CD14-positive monocyte (primary cell): Measurements from ENCODE around the gene TOR1AIP2. TPM values are rescaled to one million over a fixed set of nuclear protein-coding genes. Genes with fewer than 3 reads are reported as not detected.

ENCODE experiments used
- DNase-seq, 3 donors: peaks; one replicate each; pipeline ENCODE4 v3.0.0-alpha.2; 2011 to 2022
- H2AFZ ChIP-seq: 2 replicates; pipeline ENCODE4 v1.6.0; 2012; ENCODE audit warnings: mild to moderate bottlenecking, low read depth, low read length, inconsistent platforms; ENCODE audit not compliant: insufficient read depth, poor library complexity, severe bottlenecking
- H3K27ac ChIP-seq, 2 donors: 1 replicate in 1 of 2; 2 replicates in 1 of 2; pipeline ENCODE4 v1.5.1; 2012 to 2013; ENCODE audit warnings: low read length in 2 of 2, control low read depth in 1 of 2, inconsistent platforms in 1 of 2, low read depth in 1 of 2, mild to moderate bottlenecking in 1 of 2
- H3K27me3 ChIP-seq, 2 donors: one replicate each; pipeline versions ENCODE4 v1.6.0 to v1.6.1; 2011 to 2013; ENCODE audit warnings: low read length in 2 of 2; ENCODE audit not compliant: control insufficient read depth in 2 of 2, insufficient read depth in 2 of 2
- H3K36me3 ChIP-seq, 2 donors: replicated peaks in 1 of 2; 1 replicate in 1 of 2; 2 replicates in 1 of 2; pipeline versions ENCODE4 v1.5.1 to v1.6.1; 2012 to 2013; ENCODE audit warnings: low read length in 2 of 2, control low read depth in 1 of 2, inconsistent platforms in 1 of 2, mild to moderate bottlenecking in 1 of 2; ENCODE audit not compliant: insufficient read depth in 2 of 2, control insufficient read depth in 1 of 2
- H3K4me1 ChIP-seq, 2 donors: 1 replicate in 1 of 2; 2 replicates in 1 of 2; pipeline versions ENCODE4 v1.5.1 to v1.6.1; 2012 to 2013; ENCODE audit warnings: low read length in 2 of 2, control low read depth in 1 of 2, inconsistent platforms in 1 of 2, mild to moderate bottlenecking in 1 of 2, moderate library complexity in 1 of 2; ENCODE audit not compliant: insufficient read depth in 2 of 2, control insufficient read depth in 1 of 2
- H3K4me2 ChIP-seq: replicated peaks from 2 replicates; pipeline ENCODE3; 2012; ENCODE audit warnings: low read length, moderate library complexity, mild to moderate bottlenecking; ENCODE audit not compliant: poor library complexity, severe bottlenecking; ENCODE audit errors: extremely low read depth
- H3K4me3 ChIP-seq, 3 experiments: fragments of 200-600 bp in 1 of 3; sonication (generic) in 1 of 3; replicated peaks in 1 of 3; 1 replicate in 2 of 3; 2 replicates in 1 of 3; pipeline ENCODE4 v1.5.1; 2011 to 2013; ENCODE audit warnings: low read length in 3 of 3, mild to moderate bottlenecking in 3 of 3, control low read depth in 2 of 3, low read depth in 2 of 3, inconsistent platforms in 1 of 3, moderate library complexity in 1 of 3
- H3K79me2 ChIP-seq: 2 replicates; pipeline ENCODE4 v1.6.0; 2012; ENCODE audit warnings: mild to moderate bottlenecking, control low read depth, inconsistent platforms, low read length, moderate library complexity; ENCODE audit not compliant: insufficient read depth
- H3K9ac ChIP-seq: 2 replicates; pipeline ENCODE4 v1.6.0; 2017; ENCODE audit warnings: low read length, mild to moderate bottlenecking; ENCODE audit not compliant: insufficient read depth, poor library complexity, severe bottlenecking
- H3K9me3 ChIP-seq, 2 donors: replicated peaks in 1 of 2; 1 replicate in 1 of 2; 2 replicates in 1 of 2; pipeline versions ENCODE4 v1.5.1 to v1.6.1; 2012 to 2013; ENCODE audit warnings: low read length in 2 of 2, control low read depth in 1 of 2; ENCODE audit not compliant: control insufficient read depth in 1 of 2, insufficient read depth in 1 of 2
- H4K20me1 ChIP-seq: 2 replicates; pipeline ENCODE4 v1.6.0; 2012; ENCODE audit warnings: mild to moderate bottlenecking, low read length, control low read depth, moderate library complexity; ENCODE audit not compliant: insufficient read depth
- H3K27ac Mint-ChIP-seq, 7 donors: one replicate each; pipeline ENCODE4 v1.8.0; 2020; ENCODE audit warnings: mild to moderate bottlenecking in 7 of 7, mixed read lengths in 7 of 7, moderate library complexity in 6 of 7, inconsistent platforms in 2 of 7
- H3K27me3 Mint-ChIP-seq, 3 donors: one replicate each; pipeline ENCODE4 v1.8.0; 2021 to 2022; ENCODE audit warnings: low read depth in 3 of 3, mild to moderate bottlenecking in 3 of 3, mixed read lengths in 3 of 3, moderate library complexity in 3 of 3, inconsistent platforms in 1 of 3
- H3K36me3 Mint-ChIP-seq, 2 donors: one replicate each; pipeline ENCODE4 v1.8.0; 2020; ENCODE audit warnings: mixed read lengths in 2 of 2, inconsistent platforms in 1 of 2, mild to moderate bottlenecking in 1 of 2
- H3K4me1 Mint-ChIP-seq: one replicate; pipeline ENCODE4 v1.8.0; 2020; ENCODE audit warnings: mild to moderate bottlenecking, mixed read lengths
- H3K4me3 Mint-ChIP-seq, 2 donors: one replicate each; pipeline ENCODE4 v1.8.0; 2020; ENCODE audit warnings: mild to moderate bottlenecking in 2 of 2, mixed read lengths in 2 of 2, moderate library complexity in 1 of 2
- H3K9me3 Mint-ChIP-seq, 7 donors: one replicate each; pipeline ENCODE4 v1.8.0; 2020 to 2022; ENCODE audit warnings: mixed read lengths in 7 of 7, mild to moderate bottlenecking in 6 of 7, moderate library complexity in 6 of 7, inconsistent platforms in 2 of 7
- CTCF ChIP-seq: fragments of 200-600 bp; IDR thresholded peaks from one replicate; pipeline ENCODE4 v1.8.0; 2022; ENCODE audit warnings: antibody characterized with exemption, mild to moderate bottlenecking
- WGBS: methylation state at CpG from one replicate; pipeline ENCODE4 v1.1.5; 2013; ENCODE audit warnings: missing lambda C conversion rate; ENCODE audit not compliant: insufficient coverage; 5-methylcytosine and 5-hydroxymethylcytosine counted together
- intact Hi-C, 2 donors: fragments of 100-400 bp; cut with micrococcal nuclease; formaldehyde crosslinking; loops; one replicate each; pipeline versions ENCODE4 v1.15.0 to v1.15.1; 2023
- polyA plus RNA-seq, 3 donors: library from polyadenylated mRNA; depleted of rRNA in 1 of 3; unstranded in 2 of 3; stranded (reverse) in 1 of 3; fragments of 300-500 nt in 2 of 3; fragments of >200 nt in 1 of 3; fragmentation: Illumina TruSeq in 2 of 3; gene quantifications; 1 replicate in 2 of 3; 2 replicates in 1 of 3; pipeline ENCODE4 v1.2.3, GENCODE V29; 2012 to 2021

TOR1AIP2 gene
- polyA plus RNA-seq, 3 donors: 9.9 to 21.5 (median 20.5) TPM

DNA sequence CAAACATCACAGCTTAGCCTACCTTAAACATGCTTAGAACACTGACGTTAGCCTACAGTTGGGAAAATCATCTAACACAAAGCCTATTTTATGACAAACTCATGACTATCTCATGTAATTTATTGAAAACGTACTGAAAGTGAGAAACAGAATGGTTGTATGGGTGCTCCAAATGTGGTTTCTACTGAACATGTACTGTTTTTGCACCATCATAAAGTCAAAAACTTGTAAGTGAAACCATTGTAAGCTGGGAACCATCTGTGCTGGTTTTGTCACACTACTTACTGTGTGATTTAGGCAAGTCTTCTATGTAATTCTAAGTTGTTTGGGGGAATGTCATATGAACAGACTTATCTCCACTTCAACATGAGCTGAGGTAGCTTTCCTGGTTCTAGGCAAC, 55.5 kb downstream of the TOR1AIP2 start:
- H3K4me3 Mint-ChIP-seq: no peak overlapping the region

DNA sequence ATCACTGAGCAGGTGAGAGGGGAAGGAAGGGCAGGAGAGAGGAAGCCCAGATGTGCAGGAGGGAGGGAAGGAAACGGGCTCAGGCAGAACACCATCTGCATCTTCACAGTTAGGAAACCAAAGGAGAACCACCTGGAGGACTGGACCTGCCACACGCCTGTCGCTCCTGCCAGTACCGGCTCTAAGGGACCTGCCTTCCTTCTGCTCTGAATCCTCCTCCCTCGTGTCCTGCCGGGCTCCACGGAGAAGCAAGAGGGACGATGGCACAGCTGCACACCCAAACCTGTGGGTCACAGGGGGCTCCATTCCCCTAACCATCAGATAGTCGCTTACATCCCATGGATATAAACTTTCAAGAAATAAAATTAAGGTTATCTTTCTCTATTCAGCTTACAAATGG, 56.1 kb downstream of the TOR1AIP2 start:
- Mint-ChIP-seq H3K4me1 (peaks cover 19% of the 10 kb centered on the region), H3K4me3 (no peak overlapping the region), H3K36me3 (no peaks in the 10 kb centered on the region), H3K27me3 (peaks cover 5 to 8% (median 5%) of the 10 kb centered on the region in 3 donors), H3K9me3 (no peaks in the 10 kb centered on the region), H3K27ac (no peak overlapping the region)
- no peak for DNase-seq
- intact Hi-C loops: no loop called here
- Histone ChIP-seq H3K4me2 (no peak overlapping the region), H4K20me1 (no peaks in the 10 kb centered on the region), H3K9ac (no peak overlapping the region), H3K4me3 (no peak overlapping the region), H3K4me1 (peaks cover 0 to 8% of the 10 kb centered on the region in 2 donors), H3K36me3 (no peaks in the 10 kb centered on the region), H3K27ac (no peak overlapping the region), H3K9me3 (no peaks in the 10 kb centered on the region), H3K79me2 (no peaks in the 10 kb centered on the region), H3K27me3 (no peaks in the 10 kb centered on the region), H2AFZ (no peak overlapping the region)
- TF ChIP-seq CTCF: no peak
- 87% methylated on average over 6 of the region's 9 CpGs for WGBS

More for the DNA sequence above, 55.5 kb downstream of the TOR1AIP2 start:
- H3K27ac Mint-ChIP-seq: no peak overlapping the region
- peaks cover under 1 to 8% (median 5%) of the 10 kb centered on the region in 3 donors for H3K27me3 Mint-ChIP-seq
- Histone ChIP-seq H3K27ac (no peak overlapping the region), H3K36me3 (no peaks in the 10 kb centered on the region), H3K79me2 (no peaks in the 10 kb centered on the region), H3K4me1 (peaks cover 0 to 8% of the 10 kb centered on the region in 2 donors), H3K9me3 (no peaks in the 10 kb centered on the region), H3K4me2 (no peak overlapping the region), H3K27me3 (no peaks in the 10 kb centered on the region), H2AFZ (no peak overlapping the region), H3K4me3 (no peak overlapping the region), H4K20me1 (no peaks in the 10 kb centered on the region), H3K9ac (no peak overlapping the region)
- no peak for DNase-seq
- H3K9me3 Mint-ChIP-seq: no peaks in the 10 kb centered on the region
- no CpG with 5 or more reads among the region's 2 CpGs for WGBS
- peaks cover 19% of the 10 kb centered on the region for H3K4me1 Mint-ChIP-seq
- H3K36me3 Mint-ChIP-seq: no peaks in the 10 kb centered on the region
- intact Hi-C loops: no loop called here
- no peak for TF ChIP-seq CTCF
